ENCODE measurements around the gene ZNF354C. TPM values are rescaled to one million over a fixed set of nuclear protein-coding genes. Genes with fewer than 3 reads are reported as not detected.
"Not testable (repeated sequence)": the region's sequence is repeated elsewhere in the genome, so short reads cannot be mapped to it uniquely, and the experiment has no call there.

ZNF354C gene
- total and polyA plus RNA-seq, 2 experiments from 2014 or later: 0.28 to 3.4 TPM

DNA sequence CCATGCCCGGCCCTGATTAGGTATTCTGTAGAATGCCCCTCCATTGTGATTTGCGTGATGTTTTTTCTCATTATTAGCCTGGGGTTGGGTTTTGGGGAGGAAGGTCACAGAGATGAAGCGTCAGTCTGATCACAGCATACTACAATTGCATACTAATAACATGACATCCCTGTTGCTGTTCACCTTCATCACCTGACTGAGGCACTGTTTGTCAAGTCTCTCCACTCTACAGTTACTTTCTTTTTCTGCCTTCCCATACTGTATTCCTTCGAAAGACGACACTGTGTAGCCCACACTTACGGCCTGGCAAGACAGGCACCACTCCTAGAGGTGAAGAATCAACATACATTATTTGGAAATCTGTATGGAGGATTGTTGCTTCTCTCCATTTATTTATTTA is 5.5 kb downstream of the ZNF354C start:
- Histone ChIP-seq H3K9me3 (ENCODE audit: low read depth) (no peaks in the 10 kb centered on the region), H3K4me3 (no peak overlapping the region), H3K27ac (no peak overlapping the region), H3K36me3 (no peaks in the 10 kb centered on the region), H3K4me1 (ENCODE audit: low read depth) (no peaks in the 10 kb centered on the region), H3K27me3 (no peaks in the 10 kb centered on the region)
- TF ChIP-seq, protein P1, sequence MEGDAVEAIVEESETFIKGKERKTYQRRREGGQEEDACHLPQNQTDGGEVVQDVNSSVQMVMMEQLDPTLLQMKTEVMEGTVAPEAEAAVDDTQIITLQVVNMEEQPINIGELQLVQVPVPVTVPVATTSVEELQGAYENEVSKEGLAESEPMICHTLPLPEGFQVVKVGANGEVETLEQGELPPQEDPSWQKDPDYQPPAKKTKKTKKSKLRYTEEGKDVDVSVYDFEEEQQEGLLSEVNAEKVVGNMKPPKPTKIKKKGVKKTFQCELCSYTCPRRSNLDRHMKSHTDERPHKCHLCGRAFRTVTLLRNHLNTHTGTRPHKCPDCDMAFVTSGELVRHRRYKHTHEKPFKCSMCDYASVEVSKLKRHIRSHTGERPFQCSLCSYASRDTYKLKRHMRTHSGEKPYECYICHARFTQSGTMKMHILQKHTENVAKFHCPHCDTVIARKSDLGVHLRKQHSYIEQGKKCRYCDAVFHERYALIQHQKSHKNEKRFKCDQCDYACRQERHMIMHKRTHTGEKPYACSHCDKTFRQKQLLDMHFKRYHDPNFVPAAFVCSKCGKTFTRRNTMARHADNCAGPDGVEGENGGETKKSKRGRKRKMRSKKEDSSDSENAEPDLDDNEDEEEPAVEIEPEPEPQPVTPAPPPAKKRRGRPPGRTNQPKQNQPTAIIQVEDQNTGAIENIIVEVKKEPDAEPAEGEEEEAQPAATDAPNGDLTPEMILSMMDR (IDR thresholded peaks at IDR 0.05; ENCODE audit: low read depth, low read length): no peak
- no peak for DNase-seq (ENCODE audit: low read depth in 1 of 2, low spot score in 1 of 2)

DNA sequence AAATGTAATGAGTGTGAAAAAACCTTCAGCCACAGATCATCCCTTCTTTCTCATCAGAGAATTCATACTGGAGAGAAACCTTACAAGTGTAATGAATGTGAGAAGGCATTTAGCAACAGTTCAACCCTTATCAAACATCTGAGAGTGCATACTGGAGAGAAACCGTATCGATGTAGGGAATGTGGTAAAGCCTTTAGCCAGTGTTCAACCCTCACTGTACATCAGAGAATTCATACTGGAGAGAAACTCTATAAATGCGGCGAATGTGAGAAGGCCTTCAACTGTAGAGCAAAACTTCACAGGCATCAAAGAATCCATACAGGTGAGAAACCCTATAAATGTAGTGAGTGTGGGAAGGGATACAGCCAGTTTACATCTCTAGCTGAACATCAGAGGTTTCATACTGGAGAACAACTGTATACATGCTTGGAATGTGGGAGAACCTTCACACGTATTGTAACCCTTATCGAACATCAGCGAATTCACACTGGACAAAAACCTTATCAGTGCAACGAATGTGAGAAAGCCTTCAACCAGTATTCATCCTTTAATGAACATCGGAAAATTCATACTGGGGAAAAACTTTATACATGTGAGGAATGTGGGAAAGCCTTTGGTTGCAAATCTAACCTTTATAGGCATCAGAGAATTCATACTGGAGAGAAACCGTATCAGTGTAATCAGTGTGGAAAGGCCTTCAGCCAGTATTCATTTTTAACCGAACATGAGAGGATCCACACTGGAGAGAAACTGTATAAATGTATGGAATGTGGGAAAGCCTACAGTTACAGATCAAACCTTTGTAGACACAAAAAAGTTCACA is 19.2 kb downstream of the ZNF354C start:
- Histone ChIP-seq H3K36me3 (no peaks in the 10 kb centered on the region), H3K9me3 (ENCODE audit: low read depth) (no peaks in the 10 kb centered on the region), H3K4me3 (no peak overlapping the region), H3K27me3 (no peaks in the 10 kb centered on the region), H3K27ac (no peak overlapping the region), H3K4me1 (ENCODE audit: low read depth) (no peaks in the 10 kb centered on the region)
- TF ChIP-seq, protein P1 (IDR thresholded peaks at IDR 0.05; ENCODE audit: low read depth, low read length): no peak
- no peak for DNase-seq (ENCODE audit: low read depth in 1 of 2, low spot score in 1 of 2)

DNA sequence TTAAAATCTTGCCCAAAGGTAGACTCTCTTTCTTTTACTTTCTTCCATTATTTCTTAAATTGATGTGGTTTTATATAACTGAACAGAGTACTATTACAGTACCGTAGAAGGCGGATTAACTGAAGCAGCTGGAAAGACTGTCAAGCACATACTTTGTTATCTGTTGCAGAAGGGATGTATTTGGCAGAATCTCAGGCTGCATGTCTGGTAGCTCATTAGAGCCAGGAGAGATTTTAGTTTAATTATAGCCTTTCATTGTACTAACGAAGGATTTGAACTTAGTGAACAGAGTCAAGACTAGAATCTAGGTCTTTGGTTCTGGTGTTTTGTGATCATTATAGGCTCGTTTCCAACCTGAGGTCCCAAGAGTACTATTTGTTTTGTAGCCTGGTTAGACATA is 20.6 kb downstream of the ZNF354C start:
- H3K36me3 ChIP-seq: no peaks in the 10 kb centered on the region
- no peaks in the 10 kb centered on the region for H3K4me1 ChIP-seq (ENCODE audit: low read depth)
- H3K9me3 ChIP-seq (ENCODE audit: low read depth): no peaks in the 10 kb centered on the region
- no peak overlapping the region for H3K27ac ChIP-seq
- H3K27me3 ChIP-seq: no peaks in the 10 kb centered on the region
- no peak for DNase-seq (ENCODE audit: low read depth in 1 of 2, low spot score in 1 of 2)
- TF ChIP-seq, protein P1 (IDR thresholded peaks at IDR 0.05; ENCODE audit: low read depth, low read length): no peak
- no peak overlapping the region for H3K4me3 ChIP-seq

DNA sequence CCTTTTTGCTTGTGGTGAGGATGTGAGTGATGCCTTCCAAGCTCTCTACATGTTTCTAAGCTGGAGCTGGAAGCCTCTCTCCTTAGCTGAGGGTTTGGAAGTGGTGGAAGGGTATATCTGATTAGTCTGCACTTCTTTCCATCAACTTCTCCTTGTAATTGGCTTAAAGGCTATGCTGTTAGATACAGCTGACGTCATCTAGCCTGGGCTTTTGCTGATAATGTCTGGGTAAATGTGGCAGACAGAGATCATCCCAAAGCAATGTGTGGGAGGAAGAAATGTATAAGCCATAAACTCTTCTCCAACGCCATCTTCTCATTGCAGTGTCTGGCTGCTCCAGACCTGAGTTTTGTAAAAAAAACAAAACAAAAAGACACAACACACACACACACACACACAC is 29.3 kb downstream of the ZNF354C start:
- H3K9me3 ChIP-seq (ENCODE audit: low read depth): no peaks in the 10 kb centered on the region
- H3K36me3 ChIP-seq: no peaks in the 10 kb centered on the region
- H3K27ac ChIP-seq: no peak overlapping the region
- DNase-seq (ENCODE audit: low read depth in 1 of 2, low spot score in 1 of 2): no peak
- no peak overlapping the region for H3K4me3 ChIP-seq
- no peaks in the 10 kb centered on the region for H3K4me1 ChIP-seq (ENCODE audit: low read depth)
- TF ChIP-seq, protein P1 (IDR thresholded peaks at IDR 0.05; ENCODE audit: low read depth, low read length): no peak
- no peaks in the 10 kb centered on the region for H3K27me3 ChIP-seq

DNA sequence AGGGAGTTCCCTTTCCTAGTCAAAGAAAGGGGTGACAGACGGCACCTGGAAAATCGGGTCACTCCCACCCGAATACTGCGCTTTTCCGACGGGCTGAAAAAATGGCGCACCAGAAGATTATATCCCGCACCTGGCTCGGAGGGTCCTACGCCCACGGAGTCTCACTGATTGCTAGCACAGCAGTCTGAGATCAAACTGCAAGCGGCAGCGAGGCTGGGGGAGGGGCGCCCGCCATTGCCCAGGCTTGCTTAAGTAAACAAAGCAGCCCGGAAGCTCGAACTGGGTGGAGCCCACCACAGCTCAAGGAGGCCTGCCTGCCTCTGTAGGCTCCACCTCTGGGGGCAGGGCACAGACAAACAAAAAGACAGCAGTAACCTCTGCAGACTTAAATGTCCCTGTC is 41.1 kb downstream of the ZNF354C start:
- DNase-seq (ENCODE audit: low read depth in 1 of 2, low spot score in 1 of 2); H3K4me3 ChIP-seq; H3K9me3 ChIP-seq (ENCODE audit: low read depth); H3K36me3 ChIP-seq; H3K27me3 ChIP-seq; H3K27ac ChIP-seq; H3K4me1 ChIP-seq (ENCODE audit: low read depth): not testable (repeated sequence)

DNA sequence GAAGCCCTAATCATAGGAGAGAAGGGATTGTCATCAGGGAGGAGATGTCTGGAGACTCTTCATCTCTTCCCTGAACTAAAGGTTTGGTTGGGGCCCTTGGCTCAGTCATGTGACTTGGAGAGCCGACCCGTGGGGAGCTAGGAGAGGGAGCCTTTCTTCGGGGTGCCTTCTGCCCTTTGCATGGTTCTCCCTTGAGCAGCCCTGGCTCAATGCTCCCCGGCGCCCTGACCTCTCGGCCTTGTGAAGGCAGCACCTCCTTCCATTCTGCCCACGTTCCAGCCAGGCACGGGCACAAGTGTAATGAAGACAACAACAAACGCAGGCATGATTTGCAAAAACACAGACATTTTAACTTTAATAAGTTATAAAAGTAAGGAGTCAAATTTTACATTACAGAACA is 50.4 kb downstream of the ZNF354C start:
- no peaks in the 10 kb centered on the region for H3K9me3 ChIP-seq (ENCODE audit: low read depth)
- no peak for DNase-seq (ENCODE audit: low read depth in 1 of 2, low spot score in 1 of 2)
- TF ChIP-seq, protein P1 (IDR thresholded peaks at IDR 0.05; ENCODE audit: low read depth, low read length): no peak

More for the DNA sequence above, 50.4 kb downstream of the ZNF354C start:
- Histone ChIP-seq H3K4me1 (ENCODE audit: low read depth) (no peaks in the 10 kb centered on the region), H3K27me3 (no peaks in the 10 kb centered on the region), H3K4me3 (no peak overlapping the region), H3K27ac (no peak overlapping the region), H3K36me3 (no peaks in the 10 kb centered on the region)

Data from cardiac muscle cell (in vitro differentiated cells and primary cell).